Lung (tissue), 12 donors: ENCODE measurements around the gene ERFL. TPM values are rescaled to one million over a fixed set of nuclear protein-coding genes. Genes with fewer than 3 reads are reported as not detected.

ENCODE experiments used
- ATAC-seq: fragments of 200-7000 bp; cut with Tn5 transposase; one replicate; pipeline ENCODE4 v1.9.1; 2020; ENCODE audit warnings: moderate number of reproducible peaks; ENCODE audit not compliant: insufficient read depth, low FRiP score
- DNase-seq, 3 donors: peaks; one replicate each; pipeline ENCODE4 v3.0.0-alpha.2; 2013 to 2017
- H3K27ac ChIP-seq, 2 donors: one replicate each; pipeline ENCODE4 v1.5.1; 2013; ENCODE audit warnings: mild to moderate bottlenecking in 2 of 2, moderate library complexity in 2 of 2, control low read depth in 1 of 2, inconsistent platforms in 1 of 2, low read depth in 1 of 2, low read length in 1 of 2
- H3K27me3 ChIP-seq, 3 donors: one replicate each; pipeline ENCODE4 v1.5.1; 2013; ENCODE audit warnings: low read length in 2 of 3; ENCODE audit not compliant: control insufficient read depth in 3 of 3, insufficient read depth in 3 of 3
- H3K36me3 ChIP-seq, 4 donors: one replicate each; pipeline ENCODE4 v1.5.1; 2013; ENCODE audit warnings: low read length in 4 of 4, mild to moderate bottlenecking in 1 of 4, moderate library complexity in 1 of 4; ENCODE audit not compliant: control insufficient read depth in 4 of 4, insufficient read depth in 4 of 4
- H3K4me1 ChIP-seq, 5 donors: one replicate each; pipeline ENCODE4 v1.5.1; 2013; ENCODE audit warnings: low read length in 5 of 5, mild to moderate bottlenecking in 2 of 5, moderate library complexity in 1 of 5; ENCODE audit not compliant: control insufficient read depth in 5 of 5, insufficient read depth in 5 of 5
- H3K4me3 ChIP-seq: one replicate; pipeline ENCODE4 v1.5.1; 2013; ENCODE audit warnings: mild to moderate bottlenecking, control low read depth, moderate library complexity
- H3K9ac ChIP-seq, 2 donors: one replicate each; pipeline ENCODE4 v1.5.1; 2013; ENCODE audit warnings: low read length in 2 of 2, control low read depth in 1 of 2; ENCODE audit not compliant: insufficient read depth in 1 of 2
- H3K9me3 ChIP-seq, 4 donors: one replicate each; pipeline ENCODE4 v1.5.1; 2013; ENCODE audit warnings: low read length in 3 of 4, mild to moderate bottlenecking in 1 of 4, moderate library complexity in 1 of 4; ENCODE audit not compliant: control insufficient read depth in 4 of 4, insufficient read depth in 3 of 4
- CTCF ChIP-seq: IDR thresholded peaks from 2 replicates; pipeline ENCODE4 v1.5.1; 2012; ENCODE audit warnings: mild to moderate bottlenecking; ENCODE audit errors: control extremely low read depth, extremely low read depth
- WGBS, 2 donors: extraction: QIAGEN DNeasy Blood & Tissue Kit; methylation state at CpG; one replicate each; pipeline ENCODE4 v1.1.7; 2013; 5-methylcytosine and 5-hydroxymethylcytosine counted together
- polyA plus RNA-seq, 2 donors: library from polyadenylated mRNA; stranded (reverse); fragments of 200-250 nt; gene quantifications; one replicate each; pipeline ENCODE4 v1.2.1, GENCODE V29; 2013
- total RNA-seq, 2 donors: library from RNA; depleted of rRNA in 1 of 2; stranded (reverse); fragments of >200 nt in 1 of 2; gene quantifications; one replicate each; pipeline ENCODE4 v1.2.1, GENCODE V29; 2014 to 2021
- donor health status: control.
- donor health status: control.
- donor health status: Bipolar disorder and iron deficiency.
- donor health status: healthy.
- donor health status: DM: yes; HTN: yes; CAD: no.

Gene ERFL
- total and polyA plus RNA-seq, 4 donors = 0.16 to 0.67 (median 0.37) TPM; not detected in 1

GRCh38 chr19:41918653-41919244 is 9.5 kb downstream of the ERFL start:
- H3K27ac ChIP-seq = no peak overlapping the region
- H3K4me3 ChIP-seq = no peak overlapping the region
- peaks cover 5 to 94% (median 76%) of the 10 kb centered on the region in 3 donors for H3K27me3 ChIP-seq
- TF ChIP-seq CTCF = no peak
- 92 to 97% methylated on average over 5 of the region's 5 CpGs for WGBS, 2 donors
- H3K9ac ChIP-seq = no peak overlapping the region
- DNase-seq = no peak
- H3K9me3 ChIP-seq = peaks cover 0 to 17% (median 0%) of the 10 kb centered on the region in 4 donors
- no peaks in the 10 kb centered on the region for H3K36me3 ChIP-seq
- peaks cover 0 to 3% (median 0%) of the 10 kb centered on the region in 5 donors for H3K4me1 ChIP-seq
- ATAC-seq = no peak

GRCh38 chr19:41918095-41918494 is 10.2 kb downstream of the ERFL start:
- Histone ChIP-seq H3K4me1 (peaks cover 0 to 3% (median 0%) of the 10 kb centered on the region in 5 donors), H3K4me3 (no peak overlapping the region), H3K27ac (no peak overlapping the region), H3K36me3 (no peaks in the 10 kb centered on the region), H3K27me3 (peaks cover 5 to 95% (median 76%) of the 10 kb centered on the region in 3 donors), H3K9me3 (peaks cover 0 to 17% (median 0%) of the 10 kb centered on the region in 4 donors), H3K9ac (no peak overlapping the region)
- no peak for TF ChIP-seq CTCF
- 81 to 83% methylated on average over 6 of the region's 6 CpGs for WGBS, 2 donors
- DNase-seq = no peak
- ATAC-seq = no peak

GRCh38 chr19:41917676-41918075 is 10.6 kb downstream of the ERFL start:
- Histone ChIP-seq H3K36me3 (no peaks in the 10 kb centered on the region), H3K4me3 (no peak overlapping the region), H3K9me3 (peaks cover 0 to 15% (median 0%) of the 10 kb centered on the region in 4 donors), H3K27ac (no peak overlapping the region), H3K27me3 (peaks cover under 1 to 94% (median 71%) of the 10 kb centered on the region in 3 donors), H3K4me1 (peaks cover 0 to 3% (median 0%) of the 10 kb centered on the region in 5 donors), H3K9ac (no peak overlapping the region)
- no peak for TF ChIP-seq CTCF
- DNase-seq (no peak), ATAC-seq (no peak)
- WGBS, 2 donors = 62 to 63% methylated on average over 12 of the region's 12 CpGs
